ENCODE results near the gene ADAMTS20. TPM values are rescaled to one million over a fixed set of nuclear protein-coding genes. Genes with fewer than 3 reads are reported as not detected.
"Not testable (repeated sequence)": the region's sequence is repeated elsewhere in the genome, so short reads cannot be mapped to it uniquely, and the experiment has no call there.

ADAMTS20 gene
- total RNA-seq, 1 experiment from 2014 or later: 2.7 TPM

DNA sequence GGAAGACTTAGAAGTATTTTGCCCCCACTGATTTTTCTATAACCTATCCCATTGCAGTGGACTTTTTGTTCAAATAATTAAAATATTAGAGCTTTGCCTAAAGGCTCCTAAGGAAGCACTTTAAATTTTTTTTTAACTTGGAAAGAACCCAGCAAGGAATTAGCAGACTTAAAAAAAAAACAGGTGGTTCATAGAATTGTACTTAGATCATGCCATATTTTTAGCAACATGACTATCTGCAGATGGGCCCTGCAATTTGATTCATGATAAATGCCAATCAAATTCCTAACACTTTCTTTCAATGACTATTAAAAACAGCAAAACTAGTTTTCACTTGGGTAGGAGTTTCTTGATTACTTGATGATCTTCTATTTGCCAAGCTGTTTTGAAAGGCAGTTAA lies 11.5 kb downstream of the ADAMTS20 start:
- no peaks in the 10 kb centered on the region; a peak in 1 of 5 replicates for H3K9me3 Mint-ChIP-seq
- H3K56ac ChIP-seq (ENCODE audit: insufficient read length, low read depth, low read length): no peak overlapping the region

DNA sequence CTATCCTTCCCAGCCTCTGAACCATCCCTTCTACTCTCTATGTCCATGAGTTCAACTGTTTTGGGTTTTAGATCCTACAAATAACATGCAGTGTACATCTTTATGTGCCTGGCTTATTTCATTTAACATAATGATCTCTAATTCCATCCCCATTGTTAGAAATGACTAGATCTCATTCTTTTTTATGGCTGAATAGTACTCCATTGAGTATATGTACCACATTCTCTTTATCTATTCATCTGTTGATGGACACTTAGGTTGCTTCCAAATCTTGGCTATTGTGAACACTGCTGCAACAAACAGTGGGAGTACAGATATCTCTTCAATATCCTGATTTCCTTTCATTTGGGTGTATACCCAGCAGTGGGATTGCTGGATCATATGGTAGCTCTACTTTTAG lies 14.3 kb downstream of the ADAMTS20 start:
- H2BK12ac ChIP-seq (ENCODE audit: insufficient read length, low read depth, low read length); H3K4ac ChIP-seq (ENCODE audit: low read depth, low read length); H3K27me3 Mint-ChIP-seq (ENCODE audit: low read depth); H2BK120ac ChIP-seq (ENCODE audit: low read depth, low read length, poor library complexity, severe bottlenecking); H3K18ac ChIP-seq (ENCODE audit: insufficient read length, low read depth, low read length); H2BK15ac ChIP-seq (ENCODE audit: low read depth, low read length); H4K8ac ChIP-seq (replicated peaks; ENCODE audit: insufficient read length, low read depth, low read length); H3K79me2 ChIP-seq (ENCODE audit: insufficient read depth, low read length); H3K27me3 ChIP-seq (ENCODE audit: insufficient read depth, low read length); H3K27ac Mint-ChIP-seq; H3K9ac ChIP-seq (ENCODE audit: extremely low read depth, insufficient read length, low read length); H4K20me1 ChIP-seq (ENCODE audit: control insufficient read depth, insufficient read depth, insufficient read length); H4K5ac ChIP-seq (ENCODE audit: insufficient read length, low read depth, low read length); H3K14ac ChIP-seq (ENCODE audit: insufficient read depth, low read length); H3K4me1 ChIP-seq (ENCODE audit: insufficient read depth, low read length); H4K91ac ChIP-seq (ENCODE audit: insufficient read length, low read depth, low read length); H3T11ph ChIP-seq (ENCODE audit: low read length); H3K27ac ChIP-seq (ENCODE audit: insufficient read length, low read depth, low read length); H3K4me3 Mint-ChIP-seq; H3K4me2 ChIP-seq (ENCODE audit: insufficient read depth, insufficient read length, low read length); H3K23me2 ChIP-seq (ENCODE audit: insufficient read length, low read depth, low read length, poor library complexity, severe bottlenecking); DNase-seq; H3K4me1 Mint-ChIP-seq; H2BK5ac ChIP-seq (ENCODE audit: insufficient read length, low read length); H3K79me1 ChIP-seq (ENCODE audit: insufficient read depth, low read depth, low read length, poor library complexity, severe bottlenecking); H3K23ac ChIP-seq (ENCODE audit: insufficient read length, low read depth, low read length); H2AK5ac ChIP-seq (ENCODE audit: insufficient read length, low read length); H2AFZ ChIP-seq (ENCODE audit: low read length); H3K9me3 ChIP-seq (ENCODE audit: control insufficient read depth, low read depth, low read length); H3K9me3 Mint-ChIP-seq; H2BK20ac ChIP-seq (ENCODE audit: low read depth, low read length, poor library complexity, severe bottlenecking); H3K56ac ChIP-seq (ENCODE audit: insufficient read length, low read depth, low read length): not testable (repeated sequence)
- H3K36me3 Mint-ChIP-seq (ENCODE audit: insufficient read depth in 1 of 3, low read depth in 3 of 3): peaks cover 0 to 16% (median 6%) of the 10 kb centered on the region in 3 experiments; a peak in 4 of 7 replicates

More for the DNA sequence above, 11.5 kb downstream of the ADAMTS20 start:
- Mint-ChIP-seq H3K36me3 (ENCODE audit: insufficient read depth in 1 of 3, low read depth in 3 of 3) (peaks cover 0 to 16% (median 9%) of the 10 kb centered on the region in 3 experiments; a peak in 4 of 7 replicates), H3K4me1 (no peaks in the 10 kb centered on the region), H3K4me3 (no peak overlapping the region), H3K27me3 (ENCODE audit: low read depth) (no peaks in the 10 kb centered on the region), H3K27ac (no peak overlapping the region)
- H3K9ac ChIP-seq (ENCODE audit: extremely low read depth, insufficient read length, low read length): no peak overlapping the region
- H3K23ac ChIP-seq (ENCODE audit: insufficient read length, low read depth, low read length): no peak overlapping the region
- no peaks in the 10 kb centered on the region for H3K79me2 ChIP-seq (ENCODE audit: insufficient read depth, low read length)
- H4K91ac ChIP-seq (ENCODE audit: insufficient read length, low read depth, low read length): no peak overlapping the region
- no peaks in the 10 kb centered on the region for H3K4me1 ChIP-seq (ENCODE audit: insufficient read depth, low read length)
- no peaks in the 10 kb centered on the region for H3K23me2 ChIP-seq (ENCODE audit: insufficient read length, low read depth, low read length, poor library complexity, severe bottlenecking)
- H3K27me3 ChIP-seq (ENCODE audit: insufficient read depth, low read length): no peaks in the 10 kb centered on the region
- no peak overlapping the region for H2BK15ac ChIP-seq (ENCODE audit: low read depth, low read length)
- no peak for DNase-seq
- no peak overlapping the region for H3K14ac ChIP-seq (ENCODE audit: insufficient read depth, low read length)
- H3K4ac ChIP-seq (ENCODE audit: low read depth, low read length): no peak overlapping the region
- H4K8ac ChIP-seq (replicated peaks; ENCODE audit: insufficient read length, low read depth, low read length): no peak overlapping the region
- H2AK5ac ChIP-seq (ENCODE audit: insufficient read length, low read length): no peak overlapping the region
- no peak overlapping the region for H3T11ph ChIP-seq (ENCODE audit: low read length)
- no peak for TF ChIP-seq CTCF (conservative IDR thresholded peaks at IDR 0.05)
- H2AFZ ChIP-seq (ENCODE audit: low read length): no peak overlapping the region
- no peak overlapping the region for H2BK12ac ChIP-seq (ENCODE audit: insufficient read length, low read depth, low read length)
- H4K5ac ChIP-seq (ENCODE audit: insufficient read length, low read depth, low read length): no peak overlapping the region
- H2BK120ac ChIP-seq (ENCODE audit: low read depth, low read length, poor library complexity, severe bottlenecking): no peak overlapping the region
- no peak overlapping the region for H2BK20ac ChIP-seq (ENCODE audit: low read depth, low read length, poor library complexity, severe bottlenecking)
- H3K79me1 ChIP-seq (ENCODE audit: insufficient read depth, low read depth, low read length, poor library complexity, severe bottlenecking): no peaks in the 10 kb centered on the region
- no peak overlapping the region for H3K27ac ChIP-seq (ENCODE audit: insufficient read length, low read depth, low read length)
- H4K20me1 ChIP-seq (ENCODE audit: control insufficient read depth, insufficient read depth, insufficient read length): no peaks in the 10 kb centered on the region
- no peaks in the 10 kb centered on the region for H3K9me3 ChIP-seq (ENCODE audit: control insufficient read depth, low read depth, low read length)
- no peak overlapping the region for H3K4me2 ChIP-seq (ENCODE audit: insufficient read depth, insufficient read length, low read length)
- no peak overlapping the region for H2BK5ac ChIP-seq (ENCODE audit: insufficient read length, low read length)
- no peak overlapping the region for H3K18ac ChIP-seq (ENCODE audit: insufficient read length, low read depth, low read length)
